RKO (cell line): ENCODE measurements around the gene CCDC88C.
A peak's percentile ranks its signal among the peaks of the same experiment; 100 is the strongest.

ENCODE experiments used
- DNase-seq: peaks from one replicate; pipeline ENCODE4 v3.0.0-alpha.2; 2016; ENCODE audit warnings: low spot score

CCDC88C gene

GRCh38 chr14:91292491-91292890 lies 125.1 kb downstream of the CCDC88C start:
- no peak for DNase-seq

GRCh38 chr14:91291786-91292405 lies 125.7 kb downstream of the CCDC88C start:
- DNase-seq = no peak

GRCh38 chr14:91290986-91291385 lies 126.6 kb downstream of the CCDC88C start:
- DNase-seq = no peak

- DNase-seq = no peak
Measured at GRCh38 chr14:91289464-91289863, 128.2 kb downstream of the CCDC88C start.

GRCh38 chr14:91288876-91289275 lies 128.7 kb downstream of the CCDC88C start:
- DNase-seq = no peak

- peak; percentile 77 for DNase-seq
Measured at GRCh38 chr14:91286530-91286937, 131.1 kb downstream of the CCDC88C start.

GRCh38 chr14:91284791-91285548 lies 132.7 kb downstream of the CCDC88C start:
- DNase-seq = no peak

GRCh38 chr14:91284146-91284790 lies 133.4 kb downstream of the CCDC88C start:
- DNase-seq = no peak

- no peak for DNase-seq
Measured at GRCh38 chr14:91283666-91284065, 134.0 kb downstream of the CCDC88C start.

GRCh38 chr14:91282954-91283645 lies 134.5 kb downstream of the CCDC88C start:
- DNase-seq = no peak

GRCh38 chr14:91281346-91281745 lies 136.3 kb downstream of the CCDC88C start:
- DNase-seq = peak; percentile 32

- no peak for DNase-seq
Measured at GRCh38 chr14:91280129-91280528, 137.5 kb downstream of the CCDC88C start.

GRCh38 chr14:91279354-91279753 lies 138.3 kb downstream of the CCDC88C start:
- no peak for DNase-seq

GRCh38 chr14:91278383-91278715 lies 139.3 kb downstream of the CCDC88C start:
- no peak for DNase-seq

- DNase-seq = no peak
Measured at GRCh38 chr14:91277546-91278382, 139.9 kb downstream of the CCDC88C start.

GRCh38 chr14:91274796-91275195 lies 142.8 kb downstream of the CCDC88C start:
- no peak for DNase-seq

GRCh38 chr14:91273885-91274273 lies 143.7 kb downstream of the CCDC88C start:
- DNase-seq = no peak

GRCh38 chr14:91273273-91273884 lies 144.2 kb downstream of the CCDC88C start:
- no peak for DNase-seq

GRCh38 chr14:91272341-91273272 lies 145.0 kb downstream of the CCDC88C start:
- DNase-seq = no peak

- no peak for DNase-seq
Measured at GRCh38 chr14:91271639-91272038, 146.0 kb downstream of the CCDC88C start.
